Subcutaneous adipose tissue (tissue), 4 donors: Measurements from ENCODE around the gene LIPJ. TPM values are rescaled to one million over a fixed set of nuclear protein-coding genes. Genes with fewer than 3 reads are reported as not detected.

ENCODE experiments used
- total RNA-seq, 4 donors: library from RNA; depleted of rRNA; stranded (reverse); fragments of >200 nt; gene quantifications; one replicate each; pipeline ENCODE4 v1.1.0, GENCODE V29; 2016
- TF ChIP-seq, protein P1 (sequence below): fragments of 450-650 bp; IDR thresholded peaks from one replicate; pipeline ENCODE4 v1.5.1; 2016; ENCODE audit warnings: low read depth, mild to moderate bottlenecking, control low read depth, antibody characterized with exemption, moderate library complexity

LIPJ gene
- total RNA-seq, 4 donors from 2014 or later, result 0.17 to 2.2 (median 0.75) TPM; not detected in 1

- TF ChIP-seq, protein P1, sequence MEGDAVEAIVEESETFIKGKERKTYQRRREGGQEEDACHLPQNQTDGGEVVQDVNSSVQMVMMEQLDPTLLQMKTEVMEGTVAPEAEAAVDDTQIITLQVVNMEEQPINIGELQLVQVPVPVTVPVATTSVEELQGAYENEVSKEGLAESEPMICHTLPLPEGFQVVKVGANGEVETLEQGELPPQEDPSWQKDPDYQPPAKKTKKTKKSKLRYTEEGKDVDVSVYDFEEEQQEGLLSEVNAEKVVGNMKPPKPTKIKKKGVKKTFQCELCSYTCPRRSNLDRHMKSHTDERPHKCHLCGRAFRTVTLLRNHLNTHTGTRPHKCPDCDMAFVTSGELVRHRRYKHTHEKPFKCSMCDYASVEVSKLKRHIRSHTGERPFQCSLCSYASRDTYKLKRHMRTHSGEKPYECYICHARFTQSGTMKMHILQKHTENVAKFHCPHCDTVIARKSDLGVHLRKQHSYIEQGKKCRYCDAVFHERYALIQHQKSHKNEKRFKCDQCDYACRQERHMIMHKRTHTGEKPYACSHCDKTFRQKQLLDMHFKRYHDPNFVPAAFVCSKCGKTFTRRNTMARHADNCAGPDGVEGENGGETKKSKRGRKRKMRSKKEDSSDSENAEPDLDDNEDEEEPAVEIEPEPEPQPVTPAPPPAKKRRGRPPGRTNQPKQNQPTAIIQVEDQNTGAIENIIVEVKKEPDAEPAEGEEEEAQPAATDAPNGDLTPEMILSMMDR, result no peak
These were observed 33.9 kb downstream of the LIPJ start for GRCh38 chr10:88620441-88620840.

DNA sequence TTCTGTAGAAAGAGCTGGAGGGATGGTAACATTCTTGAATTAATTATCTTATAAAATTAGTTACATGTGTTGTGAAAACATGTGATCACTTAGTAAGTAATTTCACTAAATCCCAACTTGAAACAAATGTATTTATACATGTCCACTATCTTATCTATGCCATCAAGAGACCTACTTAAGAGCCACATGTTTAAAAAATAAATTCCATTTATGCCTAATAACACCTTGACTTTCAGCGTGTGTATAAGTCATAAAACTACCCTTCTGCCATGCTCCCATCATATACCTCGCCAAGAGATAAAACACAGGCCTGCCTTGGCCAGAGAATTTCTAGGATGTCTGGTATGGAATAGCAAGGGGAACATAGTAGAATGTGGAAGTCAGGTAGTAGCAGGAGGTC lies 37.3 kb downstream of the LIPJ start:
- TF ChIP-seq, protein P1, result no peak

DNA sequence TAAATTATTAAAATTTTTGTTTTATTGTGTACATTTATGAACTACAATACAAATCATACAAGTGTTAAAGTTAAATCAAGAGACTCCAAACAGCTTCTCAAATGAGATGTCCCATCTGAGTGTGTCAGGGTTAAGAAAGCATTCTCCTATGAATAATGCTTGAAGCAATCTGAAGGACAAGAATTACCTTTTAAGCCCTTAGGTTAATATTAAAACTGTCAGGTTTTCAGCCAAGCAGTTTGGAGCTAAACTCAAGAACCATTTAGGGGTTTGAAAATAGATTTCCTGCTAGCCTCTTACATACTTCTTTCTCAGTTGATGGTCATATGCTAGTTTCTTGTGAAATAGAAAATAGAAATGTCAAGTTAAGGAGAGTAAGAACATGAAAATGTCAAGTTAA lies 38.3 kb downstream of the LIPJ start:
- TF ChIP-seq, protein P1, result no peak

- TF ChIP-seq, protein P1, result no peak
These were observed 53.6 kb downstream of the LIPJ start for GRCh38 chr10:88640186-88640585.

- TF ChIP-seq, protein P1, result no peak
These were observed 55.6 kb downstream of the LIPJ start for GRCh38 chr10:88642209-88642608.

DNA sequence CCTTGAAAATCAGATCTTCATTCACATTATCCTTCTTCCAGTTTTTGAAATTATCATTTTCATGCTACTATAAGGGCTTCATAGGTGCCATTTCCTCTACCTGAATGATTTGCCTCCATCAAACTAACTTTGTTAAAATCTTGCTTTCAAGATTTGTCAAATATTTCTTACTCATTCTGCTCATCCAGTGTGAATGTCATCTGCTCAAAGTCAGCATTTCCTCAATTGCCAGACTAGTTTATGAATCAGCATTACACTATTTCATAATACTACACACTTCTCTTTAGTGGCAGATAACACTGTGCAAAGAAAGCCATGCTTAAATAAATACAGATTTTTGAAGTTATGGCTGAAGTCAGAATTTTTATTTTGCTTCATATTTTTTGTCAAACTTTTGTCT lies 56.4 kb downstream of the LIPJ start:
- TF ChIP-seq, protein P1, result no peak

- TF ChIP-seq, protein P1, result no peak
These were observed 60.6 kb downstream of the LIPJ start for GRCh38 chr10:88647061-88647615.
